GM18870 (cell line): ENCODE measurements around the gene SCARF2.
"Not testable (repeated sequence)": the region's sequence is repeated elsewhere in the genome, so short reads cannot be mapped to it uniquely, and the experiment has no call there.

Experiments
- ATAC-seq: cut with Tn5 transposase; IDR thresholded peaks from one replicate; pipeline ENCODE4 v1.9.1; 2021; ENCODE audit warnings: moderate library complexity; ENCODE audit not compliant: unreplicated experiment

SCARF2 gene

GRCh38 chr22:20414450-20414849 lies 23.2 kb downstream of the SCARF2 start:
- ATAC-seq, result no peak

GRCh38 chr22:20414059-20414440 lies 23.6 kb downstream of the SCARF2 start:
- ATAC-seq, result no peak

GRCh38 chr22:20413217-20414058 lies 24.2 kb downstream of the SCARF2 start:
- no peak for ATAC-seq

GRCh38 chr22:20412474-20413216 lies 25.0 kb downstream of the SCARF2 start:
- ATAC-seq, result no peak

- ATAC-seq, result not testable (repeated sequence)
Measured at GRCh38 chr22:20409385-20409784, 28.2 kb downstream of the SCARF2 start.

GRCh38 chr22:20408891-20409290 lies 28.7 kb downstream of the SCARF2 start:
- no peak for ATAC-seq

- no peak for ATAC-seq
Measured at GRCh38 chr22:20407829-20408228, 29.8 kb downstream of the SCARF2 start.

GRCh38 chr22:20406686-20407408 lies 30.8 kb downstream of the SCARF2 start:
- no peak for ATAC-seq

GRCh38 chr22:20405931-20406685 lies 31.5 kb downstream of the SCARF2 start:
- no peak for ATAC-seq

- ATAC-seq, result no peak
Measured at GRCh38 chr22:20405291-20405930, 32.2 kb downstream of the SCARF2 start.

- no peak for ATAC-seq
Measured at GRCh38 chr22:20404881-20405280, 32.7 kb downstream of the SCARF2 start.

GRCh38 chr22:20403779-20404140 lies 33.9 kb downstream of the SCARF2 start:
- no peak for ATAC-seq

GRCh38 chr22:20402960-20403778 lies 34.5 kb downstream of the SCARF2 start:
- ATAC-seq, result no peak

- ATAC-seq, result no peak
Measured at GRCh38 chr22:20401376-20402014, 36.1 kb downstream of the SCARF2 start.

GRCh38 chr22:20400606-20401375 lies 36.8 kb downstream of the SCARF2 start:
- ATAC-seq, result no peak

GRCh38 chr22:20399866-20400605 lies 37.6 kb downstream of the SCARF2 start:
- ATAC-seq, result no peak

GRCh38 chr22:20398420-20398819 lies 39.2 kb downstream of the SCARF2 start:
- no peak for ATAC-seq

GRCh38 chr22:20397498-20397897 lies 40.1 kb downstream of the SCARF2 start:
- no peak for ATAC-seq
